Lower leg skin (tissue), 4 donors: Measurements from ENCODE around the gene SLC44A3. TPM values are rescaled to one million over a fixed set of nuclear protein-coding genes. Genes with fewer than 3 reads are reported as not detected.
"Not testable (repeated sequence)": the region's sequence is repeated elsewhere in the genome, so short reads cannot be mapped to it uniquely, and the experiment has no call there.

Experiments
- DNase-seq, 2 donors: peaks; one replicate each; pipeline ENCODE4 v3.0.0-alpha.2; 2019; ENCODE audit warnings: low spot score in 2 of 2
- H3K4me3 ChIP-seq: fragments of 200-600 bp; sonication (generic); 2 replicates; pipeline ENCODE4 v1.5.1; 2017; ENCODE audit warnings: mild to moderate bottlenecking, low read depth; ENCODE audit not compliant: poor library complexity, severe bottlenecking
- POLR2A ChIP-seq, 2 donors: fragments of 450-650 bp; IDR thresholded peaks; one replicate each; pipeline ENCODE4 v1.6.1; 2016 to 2017; ENCODE audit warnings: antibody characterized with exemption in 2 of 2, mild to moderate bottlenecking in 1 of 2, moderate library complexity in 1 of 2
- WGBS, 2 donors: methylation state at CpG; one replicate each; pipeline ENCODE4 v1.1.5; 2018; 5-methylcytosine and 5-hydroxymethylcytosine counted together
- intact Hi-C: fragments of 100-400 bp; cut with DNase I; formaldehyde crosslinking; loops from one replicate; pipeline ENCODE4 v1.15.0; 2023; ENCODE audit warnings: low total_unique reads
- total RNA-seq, 4 donors: library from RNA; depleted of rRNA; stranded (reverse); fragments of >200 nt; gene quantifications; one replicate each; pipeline ENCODE4 v1.1.0, GENCODE V29; 2016
- TF ChIP-seq, protein P1 (sequence below), 3 donors: fragments of 450-650 bp; IDR thresholded peaks; one replicate each; pipeline ENCODE4 v1.5.1; 2016; ENCODE audit warnings: antibody characterized with exemption in 3 of 3, mild to moderate bottlenecking in 3 of 3, moderate library complexity in 2 of 3

Gene SLC44A3
- total RNA-seq, 4 donors from 2014 or later, result 5.4 to 10.5 (median 6.1) TPM

DNA sequence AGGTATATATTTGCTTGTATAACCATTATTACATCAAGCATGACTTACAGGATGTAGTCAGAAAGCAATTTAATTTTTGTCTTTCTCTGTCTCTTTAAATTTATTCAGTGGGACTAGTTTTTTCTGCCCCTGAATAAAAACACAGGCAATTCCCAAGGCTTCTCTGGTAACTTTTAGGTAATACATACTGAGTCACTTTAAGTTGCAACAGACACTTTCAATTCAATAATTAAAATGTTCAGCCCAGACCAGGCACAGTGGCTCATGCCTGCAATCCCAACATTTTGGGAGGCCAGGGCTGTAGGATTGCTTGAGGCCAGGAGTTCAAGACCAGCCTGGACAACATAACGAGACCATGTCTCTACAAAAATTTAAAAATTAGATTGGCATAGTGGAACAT is 12.3 kb downstream of the SLC44A3 start:
- no peak for TF ChIP-seq POLR2A (IDR thresholded peaks at IDR 0.05)
- TF ChIP-seq, protein P1, sequence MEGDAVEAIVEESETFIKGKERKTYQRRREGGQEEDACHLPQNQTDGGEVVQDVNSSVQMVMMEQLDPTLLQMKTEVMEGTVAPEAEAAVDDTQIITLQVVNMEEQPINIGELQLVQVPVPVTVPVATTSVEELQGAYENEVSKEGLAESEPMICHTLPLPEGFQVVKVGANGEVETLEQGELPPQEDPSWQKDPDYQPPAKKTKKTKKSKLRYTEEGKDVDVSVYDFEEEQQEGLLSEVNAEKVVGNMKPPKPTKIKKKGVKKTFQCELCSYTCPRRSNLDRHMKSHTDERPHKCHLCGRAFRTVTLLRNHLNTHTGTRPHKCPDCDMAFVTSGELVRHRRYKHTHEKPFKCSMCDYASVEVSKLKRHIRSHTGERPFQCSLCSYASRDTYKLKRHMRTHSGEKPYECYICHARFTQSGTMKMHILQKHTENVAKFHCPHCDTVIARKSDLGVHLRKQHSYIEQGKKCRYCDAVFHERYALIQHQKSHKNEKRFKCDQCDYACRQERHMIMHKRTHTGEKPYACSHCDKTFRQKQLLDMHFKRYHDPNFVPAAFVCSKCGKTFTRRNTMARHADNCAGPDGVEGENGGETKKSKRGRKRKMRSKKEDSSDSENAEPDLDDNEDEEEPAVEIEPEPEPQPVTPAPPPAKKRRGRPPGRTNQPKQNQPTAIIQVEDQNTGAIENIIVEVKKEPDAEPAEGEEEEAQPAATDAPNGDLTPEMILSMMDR (IDR thresholded peaks at IDR 0.05), result no peak
- intact Hi-C loops, result no loop called here
- 90 to 94% methylated on average over 1 of the region's 1 CpG for WGBS, 2 donors
- no peak for DNase-seq
- H3K4me3 ChIP-seq, result no peak overlapping the region

DNA sequence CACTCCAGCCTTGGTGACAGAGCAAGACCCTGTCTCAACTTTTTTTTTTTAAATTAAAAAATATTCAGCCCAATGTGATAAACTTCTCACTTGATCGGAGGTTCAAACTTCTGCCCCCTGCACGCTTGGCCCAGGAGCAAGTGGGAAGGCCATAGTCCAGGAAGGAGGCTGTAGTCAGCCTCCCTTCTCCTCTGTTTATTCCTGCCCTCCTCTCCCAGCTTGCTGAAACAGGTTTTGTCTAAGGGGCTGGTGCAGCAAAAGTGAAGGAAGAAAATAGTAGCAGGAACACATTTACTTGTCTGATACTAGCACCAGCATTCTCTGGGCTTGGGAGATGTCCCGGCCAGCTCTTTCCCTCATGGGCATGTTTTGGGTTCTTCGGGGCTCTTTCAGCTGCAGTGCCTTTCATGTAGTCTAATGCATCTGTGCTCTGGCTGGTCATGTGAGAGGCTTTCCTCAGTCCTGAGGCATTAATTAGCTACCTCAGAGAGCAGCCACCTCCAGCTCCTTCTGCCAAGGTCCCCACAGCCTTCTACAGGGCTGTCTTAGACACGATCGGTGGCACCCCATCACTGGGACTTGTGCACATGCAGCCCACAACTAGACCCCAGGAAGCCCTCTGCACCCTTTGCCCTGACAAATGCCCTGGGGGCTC is 12.9 kb downstream of the SLC44A3 start:
- intact Hi-C loops, result no loop called here
- 87 to 89% methylated on average over 6 of the region's 6 CpGs for WGBS, 2 donors
- no peak for DNase-seq
- no peak overlapping the region for H3K4me3 ChIP-seq
- TF ChIP-seq POLR2A (IDR thresholded peaks at IDR 0.05), result no peak
- TF ChIP-seq, protein P1 (IDR thresholded peaks at IDR 0.05), result no peak

DNA sequence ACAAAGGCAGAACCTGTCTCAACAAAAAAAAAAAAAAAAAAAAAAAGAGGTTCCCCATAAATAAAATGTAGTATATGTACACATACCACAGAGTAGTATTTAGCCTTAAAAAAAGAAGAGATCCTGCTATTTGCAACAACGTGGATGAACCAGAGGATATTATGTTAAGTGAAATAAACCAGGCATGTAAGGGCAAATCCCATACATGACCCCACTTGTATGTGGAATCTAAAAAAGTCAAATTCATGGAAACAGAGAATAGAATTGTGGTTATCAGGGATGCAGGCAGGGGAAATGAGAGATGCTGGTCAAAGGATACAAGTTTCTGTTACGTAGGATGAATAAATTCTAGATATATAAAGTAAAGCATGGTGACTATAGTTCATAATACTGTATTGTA is 16.7 kb downstream of the SLC44A3 start:
- 76 to 85% methylated on average over 2 of the region's 2 CpGs for WGBS, 2 donors
- TF ChIP-seq, protein P1 (IDR thresholded peaks at IDR 0.05), result no peak
- no peak for TF ChIP-seq POLR2A (IDR thresholded peaks at IDR 0.05)
- no peak overlapping the region for H3K4me3 ChIP-seq
- no peak for DNase-seq
- intact Hi-C loops, result no loop called here

DNA sequence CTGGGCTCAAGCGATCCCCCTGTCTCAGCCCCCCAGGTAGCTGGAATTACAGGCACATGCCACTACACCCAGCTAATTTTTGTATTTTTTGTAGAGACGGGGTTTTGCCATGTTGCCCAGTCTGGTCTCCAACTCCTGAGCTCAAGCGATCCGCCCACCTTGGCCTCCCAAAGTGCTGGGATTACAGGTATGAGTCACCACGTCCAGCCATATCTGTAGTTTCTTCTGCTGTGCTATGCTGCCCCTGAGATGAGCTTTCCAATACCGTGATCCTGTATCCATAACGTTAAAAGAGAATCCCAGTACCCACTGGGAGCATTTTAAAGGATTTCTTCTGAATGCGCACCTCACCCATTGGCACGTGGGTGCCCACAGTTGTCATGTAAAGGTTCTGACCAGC is 20.2 kb downstream of the SLC44A3 start:
- DNase-seq, H3K4me3 ChIP-seq, intact Hi-C loops: not testable (repeated sequence)
- WGBS, 2 donors, result 91 to 92% methylated on average over 9 of the region's 9 CpGs

DNA sequence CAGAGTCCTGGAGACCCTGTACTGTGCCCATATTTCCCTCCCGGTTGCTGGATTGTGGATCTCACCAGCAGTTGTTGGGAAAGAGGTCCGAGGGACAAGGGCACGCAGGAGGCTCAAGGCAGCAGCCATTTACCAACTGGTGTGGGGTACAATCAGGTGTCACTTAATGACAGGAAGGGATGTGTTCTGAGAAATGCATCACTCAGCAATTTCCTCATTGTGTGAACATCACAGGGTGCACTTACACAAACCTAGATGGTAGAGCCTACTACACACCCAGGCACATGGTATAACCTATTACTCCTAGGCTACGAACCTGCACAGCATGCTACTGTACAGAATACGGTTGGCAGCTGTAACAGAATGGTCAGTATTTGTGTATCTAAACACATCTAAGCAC is 20.7 kb downstream of the SLC44A3 start:
- no peak overlapping the region for H3K4me3 ChIP-seq
- intact Hi-C loops, result no loop called here
- TF ChIP-seq POLR2A (IDR thresholded peaks at IDR 0.05), result no peak
- TF ChIP-seq, protein P1 (IDR thresholded peaks at IDR 0.05), result no peak
- no peak for DNase-seq
- WGBS, 2 donors, result 95 to 98% methylated on average over 5 of the region's 5 CpGs

DNA sequence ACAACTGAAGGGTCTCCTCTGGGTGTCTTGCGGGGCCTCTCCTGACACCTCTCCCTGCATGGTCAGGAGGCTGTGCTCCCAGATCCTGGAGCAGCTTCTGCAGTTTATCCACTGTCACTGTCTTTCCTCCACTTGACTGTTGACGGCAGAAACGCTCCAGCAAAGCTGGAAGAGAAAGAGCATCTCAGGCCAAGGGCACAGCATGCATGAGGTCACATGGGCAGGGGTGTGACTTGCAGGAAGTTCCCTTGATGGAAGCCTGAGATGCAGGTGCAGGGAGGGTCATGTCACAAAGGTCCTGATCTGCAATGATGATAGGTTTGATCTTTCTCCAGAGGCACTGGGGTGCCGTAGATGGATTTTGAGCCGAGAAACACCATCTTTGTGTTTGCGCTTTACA is 23.3 kb downstream of the SLC44A3 start:
- TF ChIP-seq POLR2A (IDR thresholded peaks at IDR 0.05), result no peak
- TF ChIP-seq, protein P1 (IDR thresholded peaks at IDR 0.05), result no peak
- H3K4me3 ChIP-seq, result no peak overlapping the region
- WGBS, 2 donors, result 82 to 83% methylated on average over 6 of the region's 6 CpGs
- no peak for DNase-seq
- intact Hi-C loops, result no loop called here
